HG02981 (cell line): ENCODE data around the gene PDIA3.
"Not testable (repeated sequence)": the region's sequence is repeated elsewhere in the genome, so short reads cannot be mapped to it uniquely, and the experiment has no call there.

Experiments
- ATAC-seq: cut with Tn5 transposase; IDR thresholded peaks from one replicate; pipeline ENCODE4 v1.9.1; 2021; ENCODE audit warnings: mild to moderate bottlenecking, moderate library complexity; ENCODE audit not compliant: unreplicated experiment

The PDIA3 gene

GRCh38 chr15:43808960-43809678 lies 62.9 kb downstream of the PDIA3 start:
- no peak for ATAC-seq

DNA sequence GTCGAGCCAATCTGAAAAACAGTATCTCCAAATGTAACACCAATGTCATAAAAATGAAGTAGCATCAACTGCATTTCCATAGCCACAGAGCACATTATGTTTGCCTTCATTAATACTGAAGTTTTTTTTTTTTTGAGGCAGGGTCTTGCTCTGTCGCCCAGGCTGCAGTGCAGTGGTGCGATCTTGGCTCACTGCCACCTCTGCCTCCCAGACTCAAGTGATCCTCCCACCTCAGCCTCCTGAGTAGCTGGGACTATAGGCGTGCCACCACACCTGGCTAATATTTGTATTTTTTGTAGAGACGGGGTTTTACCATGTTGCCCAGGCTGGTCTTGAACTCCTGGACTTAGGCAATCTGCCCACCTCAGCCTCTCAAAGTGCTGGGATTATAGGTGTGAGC lies 68.8 kb downstream of the PDIA3 start:
- ATAC-seq = not testable (repeated sequence)

GRCh38 chr15:43821505-43821904 lies 75.3 kb downstream of the PDIA3 start:
- ATAC-seq = no peak
